GM12865 (cell line): ENCODE measurements around the gene CEMIP.

Experiments
- DNase-seq: peaks from one replicate; pipeline ENCODE4 v3.0.0; 2010; ENCODE audit warnings: low read depth
- H3K4me3 ChIP-seq: 2 replicates; pipeline ENCODE4 v1.5.1; 2011; ENCODE audit warnings: mild to moderate bottlenecking, low read depth, low read length, control low read depth
- CTCF ChIP-seq: IDR thresholded peaks from 2 replicates; pipeline ENCODE4 v1.5.1; 2011; ENCODE audit warnings: low read length, control low read depth, low read depth, inconsistent platforms; ENCODE audit not compliant: insufficient read depth; ENCODE audit errors: missing control alignments

CEMIP gene

GRCh38 chr15:80825361-80826030 lies 46.3 kb downstream of the CEMIP start:
- DNase-seq = no peak
- no peak overlapping the region for H3K4me3 ChIP-seq
- TF ChIP-seq CTCF = no peak

GRCh38 chr15:80828796-80829195 lies 49.6 kb downstream of the CEMIP start:
- no peak for TF ChIP-seq CTCF
- DNase-seq = no peak
- no peak overlapping the region for H3K4me3 ChIP-seq

- no peak overlapping the region for H3K4me3 ChIP-seq
- no peak for DNase-seq
- TF ChIP-seq CTCF = no peak
Observed at GRCh38 chr15:80830677-80831076, 51.5 kb downstream of the CEMIP start.

- no peak for TF ChIP-seq CTCF
- H3K4me3 ChIP-seq = no peak overlapping the region
- no peak for DNase-seq
Observed at GRCh38 chr15:80831192-80831591, 52.0 kb downstream of the CEMIP start.

GRCh38 chr15:80831606-80832224 lies 52.5 kb downstream of the CEMIP start:
- H3K4me3 ChIP-seq = no peak overlapping the region
- TF ChIP-seq CTCF = no peak
- DNase-seq = no peak

- TF ChIP-seq CTCF = no peak
- H3K4me3 ChIP-seq = no peak overlapping the region
- DNase-seq = no peak
Observed at GRCh38 chr15:80832686-80833085, 53.5 kb downstream of the CEMIP start.

- DNase-seq = no peak
- H3K4me3 ChIP-seq = no peak overlapping the region
- TF ChIP-seq CTCF = no peak
Observed at GRCh38 chr15:80834402-80834801, 55.2 kb downstream of the CEMIP start.
